Measurements from ENCODE around the gene NKAIN2.

- TF ChIP-seq CTCF (conservative IDR thresholded peaks at IDR 0.05 in 1 of 2, IDR thresholded peaks at IDR 0.05 in 1 of 2; ENCODE audit: extremely low read depth in 1 of 2, insufficient read depth in 1 of 2, low read depth in 1 of 2, low read length in 2 of 2) (no peak), EZH2 (IDR thresholded peaks at IDR 0.05; ENCODE audit: borderline replicate concordance, low read length) (no peak)
These were observed 400.1 kb downstream of the NKAIN2 start for GRCh38 chr6:124203812-124204167.

Data from mammary epithelial cell (primary cell).